Stimulated activated CD4-positive, alpha-beta T cell treated with anti-CD3 and anti-CD28 coated beads, Interleukin-1b, Interleukin-23, amount 100 ng/mL, for 24 hours (primary cell): ENCODE measurements around the gene IMMP2L.

Source experiments
- DNase-seq, 4 experiments: peaks; one replicate each; pipeline ENCODE4 v3.0.0-alpha.2; 2020; ENCODE audit warnings: low read depth in 4 of 4, low spot score in 1 of 4

IMMP2L gene

DNA sequence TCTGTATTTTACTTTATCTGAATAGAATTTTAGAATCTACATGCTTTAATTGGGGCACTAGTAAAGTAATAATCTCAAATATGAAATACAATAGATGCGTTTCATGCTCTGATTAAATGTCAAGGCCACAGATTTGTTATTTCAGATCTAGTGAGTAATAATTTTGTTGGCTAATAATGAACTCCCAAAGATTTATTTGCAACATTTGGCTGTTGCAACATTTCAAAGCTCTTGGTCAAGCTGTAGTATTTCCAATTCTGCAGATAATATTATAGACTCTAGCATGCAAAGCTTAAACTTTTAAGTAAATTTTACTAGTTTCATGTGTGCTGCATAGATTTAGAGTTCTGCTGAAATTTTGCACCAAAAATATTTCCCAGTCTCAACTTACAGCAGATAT lies 454.7 kb downstream of the IMMP2L start:
- no peak for DNase-seq

DNA sequence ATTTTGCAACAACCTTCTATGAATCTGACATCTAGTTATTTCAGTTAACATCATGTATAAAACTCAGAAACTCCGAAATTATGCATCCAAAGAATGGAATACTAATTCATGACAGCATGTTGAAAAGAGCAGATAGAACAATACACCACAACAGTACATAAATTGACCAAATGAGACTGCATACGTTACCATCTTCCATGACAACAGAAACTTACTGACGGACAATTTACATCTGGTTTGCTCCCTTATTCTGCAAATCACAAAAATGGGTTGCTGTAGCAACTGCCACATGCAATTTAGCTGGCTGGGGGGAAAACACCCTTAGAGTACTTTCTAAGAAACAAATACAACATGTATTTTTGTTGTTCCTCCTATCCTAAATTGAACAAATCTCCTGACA lies 457.0 kb downstream of the IMMP2L start:
- DNase-seq, result no peak

DNA sequence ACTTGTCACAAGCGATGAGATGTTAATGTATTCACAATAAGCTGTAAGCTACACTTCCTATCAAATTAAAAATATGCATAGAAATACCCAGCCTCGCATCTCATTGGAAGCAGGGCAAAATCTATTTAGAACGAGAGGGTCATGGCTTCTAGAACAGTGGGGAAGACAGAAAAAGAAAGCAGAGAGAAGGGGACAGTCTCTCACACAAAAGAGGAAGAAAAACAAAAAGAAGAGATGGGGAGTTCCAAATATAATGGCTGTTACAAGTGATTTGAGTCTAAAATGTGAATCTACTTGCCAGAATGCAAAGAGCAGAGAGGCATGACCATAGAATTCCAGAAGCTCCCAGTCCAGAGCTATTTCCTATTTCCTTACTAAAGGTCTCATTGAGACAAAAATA lies 457.6 kb downstream of the IMMP2L start:
- no peak for DNase-seq

DNA sequence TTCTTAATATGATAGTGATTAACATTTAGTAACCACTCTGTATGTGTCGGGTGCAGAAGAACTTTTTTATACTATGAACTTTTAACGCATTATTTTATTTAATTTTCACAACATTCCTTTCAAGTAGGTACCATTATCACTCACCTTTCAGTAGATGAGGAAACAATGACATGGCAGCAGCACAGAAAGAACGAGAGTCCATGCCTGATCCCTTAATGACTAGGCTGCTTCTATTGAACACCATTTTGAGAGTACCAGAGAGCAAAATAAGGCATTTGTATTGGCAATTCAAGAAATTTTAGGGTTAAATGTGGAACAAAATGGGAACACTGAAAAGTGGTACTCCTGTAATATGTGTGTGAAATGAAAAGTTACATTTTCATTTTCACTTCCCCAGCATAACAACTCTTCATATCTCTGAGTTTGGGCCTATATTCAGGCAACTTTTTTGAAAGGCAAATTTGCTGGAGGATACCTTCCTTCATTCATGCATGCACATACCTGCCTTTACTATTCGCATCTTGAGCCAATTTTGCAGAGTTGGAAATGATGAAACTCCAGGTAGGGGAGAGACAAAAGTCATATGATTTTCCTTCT lies 458.5 kb downstream of the IMMP2L start:
- no peak for DNase-seq

DNA sequence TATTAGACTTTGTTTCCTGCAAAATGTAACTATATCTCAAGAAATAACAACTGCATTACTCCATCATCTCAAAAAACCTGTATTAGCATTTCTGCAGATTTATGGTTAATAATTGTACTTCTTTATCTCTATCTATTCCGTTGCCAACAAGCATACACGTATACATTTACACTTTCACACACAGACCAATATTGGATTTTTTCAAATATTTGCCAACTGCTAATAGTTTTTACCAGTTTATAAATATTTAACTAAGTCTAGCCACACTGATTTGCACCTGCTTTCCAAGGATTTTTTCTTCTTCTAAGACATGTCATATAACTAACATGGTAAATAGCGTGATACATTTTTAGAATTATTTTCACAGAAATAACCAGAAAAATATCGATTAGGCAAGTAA lies 459.2 kb downstream of the IMMP2L start:
- DNase-seq, result no peak

DNA sequence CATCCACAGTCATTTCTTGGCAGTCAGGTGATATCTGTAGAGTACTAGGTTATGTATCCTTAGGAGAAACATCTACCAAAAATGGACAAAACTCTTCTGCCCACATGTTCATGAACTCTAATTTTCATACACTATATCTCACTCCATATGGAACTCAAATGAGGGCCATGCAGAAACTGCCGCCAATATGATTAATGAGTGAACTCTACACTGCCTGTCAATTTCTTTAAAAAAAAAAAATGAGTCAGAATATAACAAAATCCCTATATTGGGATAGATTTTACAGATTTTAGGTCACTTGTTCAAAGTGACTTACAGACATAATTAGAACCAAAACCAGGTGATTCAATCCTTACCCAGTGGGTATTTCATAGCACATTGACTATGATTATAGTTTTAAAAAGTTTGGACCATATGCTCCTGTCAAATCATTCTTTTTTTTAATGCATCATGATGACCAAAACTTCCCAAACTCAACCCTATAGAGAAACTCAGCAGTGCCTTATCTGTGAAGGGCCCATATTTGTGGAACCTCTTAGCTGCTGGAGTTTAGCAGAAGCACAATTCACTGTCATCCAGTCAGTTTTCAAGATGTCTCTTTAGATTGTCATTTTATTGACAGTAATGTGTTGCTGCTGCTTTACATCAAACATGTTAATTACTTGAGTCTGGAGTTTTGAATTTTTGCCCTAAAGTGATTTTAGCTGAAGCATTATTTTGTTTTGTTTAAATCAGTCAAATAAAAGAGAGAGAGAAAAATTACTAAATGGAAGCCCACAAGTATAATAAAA lies 460.2 kb downstream of the IMMP2L start:
- DNase-seq, result no peak

DNA sequence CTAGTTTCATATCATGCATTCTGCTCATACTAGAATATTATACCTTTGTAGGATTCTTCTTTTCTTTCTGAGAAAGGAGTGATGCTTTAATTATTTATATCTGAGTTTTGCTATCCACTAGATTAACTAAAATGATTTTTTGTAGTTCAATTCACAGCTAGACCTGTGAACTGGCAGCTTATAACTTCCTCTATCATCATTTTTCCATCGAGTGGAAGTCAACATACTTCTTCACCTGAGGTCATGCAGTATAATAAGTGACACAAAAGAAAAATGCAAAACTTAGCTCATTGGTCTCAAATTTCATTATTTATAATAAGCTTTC lies 463.4 kb downstream of the IMMP2L start:
- DNase-seq, result no peak

DNA sequence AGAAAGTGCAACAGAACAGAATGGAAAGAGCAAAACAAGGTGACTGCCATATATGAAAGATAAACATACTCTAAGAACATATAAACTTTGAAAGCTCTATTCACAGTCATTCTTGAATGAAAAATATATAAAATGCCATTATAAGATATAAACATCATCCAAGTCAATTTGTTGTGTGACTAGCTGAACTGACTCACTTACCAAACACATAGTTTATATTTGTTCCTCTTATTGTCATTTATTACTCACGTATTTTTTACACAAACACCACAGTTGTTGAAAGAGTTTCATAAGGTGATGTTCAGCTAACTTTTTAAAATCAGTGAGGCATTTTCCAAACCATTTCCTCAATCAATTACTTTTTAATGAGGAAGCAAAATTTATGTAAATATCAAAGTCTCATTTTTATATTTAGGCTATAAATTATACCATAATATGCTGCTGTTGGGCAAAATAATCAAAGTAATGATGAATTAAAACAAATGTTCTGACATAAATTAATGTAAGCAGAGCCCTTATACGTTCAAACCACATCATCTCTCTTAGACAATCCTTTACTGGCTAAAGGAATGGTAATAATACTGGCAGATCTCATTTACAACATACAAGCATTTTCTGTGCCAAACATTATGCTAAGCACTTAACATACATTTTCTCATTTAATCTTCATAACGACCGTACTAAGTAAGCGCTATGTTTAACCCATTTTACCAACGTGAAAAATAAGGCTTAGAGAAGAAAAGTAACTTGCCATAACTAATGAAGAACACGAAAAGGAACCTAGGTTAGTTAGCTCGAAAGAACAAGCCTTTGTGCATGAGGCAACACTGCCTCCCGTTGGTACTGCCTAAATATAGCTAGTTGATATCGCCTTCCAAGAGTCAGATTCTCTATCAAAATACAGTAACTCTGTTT lies 464.0 kb downstream of the IMMP2L start:
- DNase-seq, result peak in 2 of 4 experiments; percentile 20 to 36

DNA sequence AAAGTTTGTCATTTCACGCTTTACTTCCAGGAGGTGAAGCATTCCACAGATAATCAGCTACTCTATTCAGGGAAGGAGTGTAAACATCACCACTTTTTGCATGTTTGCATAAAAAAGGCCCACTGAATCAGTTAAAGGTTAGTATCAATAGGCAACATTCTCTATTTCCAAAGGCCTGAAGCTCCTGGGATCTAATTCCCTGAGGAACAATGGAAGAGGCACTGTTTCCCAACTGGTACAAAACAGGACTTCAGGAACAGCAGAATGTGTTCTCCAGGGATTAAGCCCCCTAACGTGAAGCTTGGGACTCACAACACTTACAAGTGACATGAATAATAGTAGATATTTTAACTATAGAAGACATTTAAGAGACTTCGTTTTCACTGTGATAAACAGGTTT lies 465.3 kb downstream of the IMMP2L start:
- DNase-seq, result no peak

DNA sequence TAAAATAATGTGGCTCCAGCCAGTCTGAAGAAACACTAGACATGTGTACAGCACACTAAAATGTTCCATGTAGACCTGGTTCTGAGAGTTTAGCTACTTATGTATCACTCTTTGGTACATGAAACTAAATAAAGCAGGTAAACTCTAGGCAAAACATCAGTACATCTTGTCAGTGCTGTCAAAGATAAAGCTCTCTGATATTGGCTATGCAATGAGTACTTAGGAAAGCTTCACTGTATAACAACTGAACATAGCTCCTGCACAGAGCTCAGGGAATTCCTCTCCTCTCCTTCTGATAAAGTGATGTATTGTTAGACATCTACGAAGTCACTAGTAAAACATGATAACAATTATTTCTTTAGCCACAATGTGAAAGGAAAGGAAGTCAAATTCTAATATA lies 467.9 kb downstream of the IMMP2L start:
- DNase-seq, result no peak

DNA sequence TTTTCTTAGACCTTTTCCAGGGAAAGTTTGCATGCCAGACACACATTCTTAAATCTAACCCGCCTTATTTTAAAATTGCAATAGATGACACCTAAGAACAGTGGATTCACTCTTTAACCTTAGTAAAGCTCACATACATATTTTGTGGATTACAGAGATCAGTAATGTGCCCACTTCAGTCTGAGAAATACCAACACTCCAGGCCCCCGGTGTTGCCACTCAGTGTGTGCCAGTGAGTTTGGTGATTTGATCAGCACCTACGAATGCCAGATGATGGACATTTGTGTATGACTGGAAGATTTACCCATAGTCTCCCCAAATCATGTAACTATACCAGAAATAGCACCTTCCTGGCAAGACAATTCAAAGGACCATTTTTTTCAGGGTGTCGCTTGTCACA lies 468.8 kb downstream of the IMMP2L start:
- DNase-seq, result no peak

DNA sequence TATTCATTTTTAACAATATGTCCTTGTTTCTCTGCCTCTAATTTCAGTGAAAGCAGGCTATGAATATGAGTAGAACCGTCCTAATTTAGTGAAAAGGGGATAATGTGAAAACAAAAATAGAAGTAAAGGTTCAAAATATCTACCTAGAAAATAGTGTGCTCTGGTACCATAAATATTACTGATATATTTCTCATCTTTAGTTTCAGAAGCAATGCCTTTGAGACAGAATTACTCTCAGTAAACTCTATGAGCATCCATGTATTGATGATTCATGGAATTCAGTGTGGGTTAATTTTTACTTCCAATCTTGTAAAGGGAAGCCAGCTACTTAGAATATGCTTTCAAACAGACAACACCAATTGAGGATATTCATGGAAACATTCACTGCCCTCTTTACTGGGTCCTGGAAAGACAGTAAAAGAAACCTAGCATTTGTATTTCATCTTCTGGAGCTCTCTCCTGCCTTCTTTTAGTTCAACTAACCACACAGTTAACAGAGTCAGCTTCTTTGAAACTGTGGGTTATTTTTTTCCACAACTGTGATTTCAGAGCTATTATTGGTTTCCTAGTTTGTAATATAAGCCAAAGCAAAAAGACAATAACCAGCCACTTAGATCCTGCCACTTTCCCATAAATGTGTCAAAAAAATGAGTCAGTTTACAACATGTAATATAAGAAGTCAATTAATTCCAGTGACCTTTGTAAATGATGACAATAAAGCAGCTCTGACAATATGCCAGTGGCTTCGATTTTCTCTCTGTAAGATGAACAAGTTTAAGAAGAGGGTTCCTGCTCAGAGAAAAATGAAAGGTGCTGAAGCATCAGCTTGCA lies 469.7 kb downstream of the IMMP2L start:
- no peak for DNase-seq

DNA sequence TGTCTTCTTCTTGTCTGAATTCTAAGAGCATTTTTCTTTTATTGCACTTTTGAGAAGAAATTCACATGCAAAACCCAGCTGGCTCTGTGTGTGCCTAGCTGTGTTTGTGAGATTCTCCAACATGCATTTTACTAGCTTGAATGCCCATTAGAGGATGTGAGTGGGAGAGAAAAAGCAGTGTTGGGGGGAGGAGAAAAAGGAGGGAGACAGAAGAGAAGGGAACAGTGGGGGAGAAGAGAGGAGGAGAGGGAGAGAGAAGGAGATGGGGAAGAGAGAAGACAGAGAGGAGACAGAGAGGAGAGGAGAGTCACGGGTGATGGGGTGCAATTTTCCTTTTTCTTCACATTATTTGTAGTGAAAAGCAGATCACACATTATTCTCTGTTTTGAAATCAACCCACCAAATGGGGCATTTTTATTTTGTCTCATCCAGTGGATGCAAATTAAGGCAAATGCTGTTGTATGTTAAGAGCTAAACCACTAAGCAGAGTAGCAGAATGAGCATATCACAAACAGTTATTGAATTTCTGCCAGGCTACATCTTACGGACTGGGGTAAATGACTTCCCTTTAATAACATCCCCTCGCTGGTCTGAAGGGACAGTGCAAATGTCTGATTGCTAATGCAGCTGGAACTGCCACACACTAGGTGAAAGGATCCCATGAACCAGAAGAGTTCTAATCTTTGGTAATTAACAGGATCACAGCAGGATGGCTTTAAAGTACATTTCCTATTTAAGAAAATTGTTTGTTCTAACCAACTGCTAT lies 470.5 kb downstream of the IMMP2L start:
- DNase-seq, result no peak

DNA sequence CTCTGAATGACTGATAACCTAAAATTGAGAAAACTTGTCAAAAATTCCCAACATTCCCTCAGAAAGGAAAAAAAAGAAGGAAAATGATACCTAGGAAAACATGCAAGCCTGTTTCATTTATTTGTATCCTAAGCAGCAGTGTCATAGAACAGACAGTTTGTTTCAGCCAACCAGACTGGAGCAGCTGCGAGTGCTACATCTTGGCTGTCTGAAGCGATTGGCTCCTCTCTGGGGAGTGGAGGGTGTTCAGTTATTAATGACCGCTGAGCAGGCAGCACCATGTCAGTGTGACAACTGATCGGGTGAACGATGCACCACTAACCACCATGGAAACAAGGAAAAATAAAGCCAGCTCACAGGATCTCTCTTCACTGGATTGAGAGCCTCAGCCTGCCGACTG lies 471.4 kb downstream of the IMMP2L start, which contains the start of gene LRRN3:
LRRN3 (plus strand) TSS at position 282 of the 400 bp plus-strand sequence. CDS start 31,646 bp downstream, outside the sequence.
- no peak for DNase-seq

DNA sequence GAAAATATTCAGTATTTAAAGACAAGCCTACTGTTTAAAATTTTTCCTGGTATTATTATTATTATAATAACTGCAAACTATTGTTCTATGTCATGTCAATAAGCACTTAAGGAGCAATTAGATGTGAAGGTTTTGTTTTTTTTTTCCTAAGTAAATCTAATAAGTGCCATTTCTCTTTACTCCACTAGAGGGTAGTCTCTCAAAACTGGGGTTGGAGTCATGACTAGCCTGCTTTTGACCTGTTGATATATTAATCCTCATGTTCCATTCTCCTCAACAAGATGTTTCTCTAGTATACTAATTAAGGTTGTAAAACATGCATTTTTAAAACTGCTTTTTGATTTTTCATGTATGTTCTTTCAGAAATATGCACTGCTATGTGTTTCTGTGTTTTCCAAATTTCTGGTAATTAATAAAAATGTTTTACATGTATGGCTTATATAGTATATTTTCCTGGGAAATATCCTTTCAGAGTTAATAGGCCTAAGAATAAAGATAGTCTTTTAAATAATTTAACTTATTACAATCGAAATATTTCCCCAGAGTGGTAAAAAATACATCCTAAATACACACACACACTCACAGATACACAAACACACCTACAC lies 472.4 kb downstream of the IMMP2L start:
- no peak for DNase-seq

DNA sequence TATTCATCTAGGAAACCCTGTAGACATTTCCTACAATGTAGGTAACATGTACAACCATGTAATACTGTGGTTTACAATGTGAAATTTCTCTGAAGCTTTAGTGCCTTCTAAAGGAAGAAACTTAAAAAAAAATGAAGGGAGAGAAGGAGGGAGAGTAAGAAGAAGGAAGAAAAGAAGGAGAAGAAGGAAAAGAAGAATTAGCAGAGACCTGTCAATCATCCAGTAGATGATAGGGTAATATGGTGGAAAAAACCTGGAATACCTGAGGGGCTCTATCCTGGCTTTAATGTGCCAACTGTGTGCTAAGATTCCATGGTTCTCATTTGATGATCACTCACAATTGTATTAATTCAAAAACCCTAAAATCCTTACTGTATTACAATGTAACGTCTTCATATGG lies 474.0 kb downstream of the IMMP2L start:
- DNase-seq, result no peak

DNA sequence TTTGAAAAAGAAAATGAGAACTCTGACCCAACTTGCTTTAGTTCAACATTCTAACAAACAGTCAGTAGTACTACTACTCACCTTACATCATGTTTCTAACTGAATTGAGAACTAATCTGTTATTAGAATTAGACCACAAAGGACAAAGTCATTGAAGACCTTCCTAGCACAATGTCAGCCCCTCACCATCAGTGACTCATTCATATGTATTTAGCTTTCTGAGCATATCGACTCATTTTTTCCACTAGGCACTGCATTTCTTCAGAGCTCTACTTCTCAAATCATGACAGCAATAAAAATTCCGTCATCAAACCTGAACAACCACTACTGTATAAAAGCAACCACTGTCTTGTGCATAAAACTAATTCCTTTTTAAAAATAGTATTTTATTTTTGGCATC lies 475.8 kb downstream of the IMMP2L start:
- DNase-seq, result no peak

DNA sequence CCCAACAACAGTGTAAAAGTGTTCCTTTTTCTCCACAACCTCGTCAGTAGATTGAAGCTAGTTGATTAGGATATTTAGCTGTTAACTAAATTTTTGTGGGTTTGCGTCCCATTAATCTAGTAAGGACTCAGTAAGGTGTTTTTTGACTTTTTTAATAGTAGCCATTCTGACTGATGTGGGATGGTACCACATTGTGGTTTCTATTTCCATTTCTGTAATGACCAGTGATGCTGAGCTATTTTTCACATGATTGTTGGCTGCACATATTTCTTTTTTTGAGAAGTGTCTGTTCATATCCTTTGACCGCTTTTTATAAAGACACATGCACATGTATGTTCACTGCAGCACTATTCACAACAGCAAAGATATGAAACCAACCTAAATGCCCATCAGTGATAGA lies 476.9 kb downstream of the IMMP2L start:
- no peak for DNase-seq

DNA sequence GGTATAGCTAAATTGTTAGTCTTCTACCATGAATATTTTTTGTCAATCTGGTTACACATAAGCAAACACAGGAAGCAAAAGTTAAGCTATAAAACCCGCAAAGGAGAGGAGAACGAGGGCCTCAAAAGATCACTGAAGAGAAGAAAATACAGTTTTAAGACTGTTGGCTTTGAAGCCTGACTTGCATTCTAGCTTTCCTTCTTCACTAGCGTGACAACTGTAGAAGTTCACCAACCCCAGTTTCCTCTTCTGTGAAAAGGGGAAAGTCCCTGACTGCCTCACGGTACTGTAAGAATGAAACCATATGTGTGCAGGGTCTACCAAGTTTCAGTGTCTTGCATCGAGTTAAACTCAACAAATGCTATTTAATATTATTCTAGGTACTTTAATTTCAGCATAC lies 478.9 kb downstream of the IMMP2L start:
- no peak for DNase-seq

DNA sequence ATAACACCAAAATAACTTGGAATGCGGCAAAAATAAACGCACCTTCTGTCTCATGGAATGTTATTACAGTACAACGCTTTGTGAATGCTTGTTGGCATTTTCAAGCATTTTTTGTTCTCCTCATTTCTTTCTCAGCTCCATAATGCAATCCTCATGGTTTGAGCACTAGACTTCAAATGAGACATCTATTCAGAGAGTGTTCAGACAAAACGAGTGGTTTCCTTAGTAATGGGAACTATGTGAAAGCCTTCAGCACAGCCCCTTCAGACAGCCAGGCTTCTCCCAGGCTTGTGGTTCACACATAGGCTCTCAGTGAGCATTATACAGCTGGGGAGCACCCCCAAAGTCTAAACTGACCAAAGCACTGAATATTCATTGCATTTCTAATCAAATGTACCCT lies 479.9 kb downstream of the IMMP2L start:
- DNase-seq, result no peak
